ENCODE results near the gene KLHL8.

GRCh38 chr4:87180767-87181166 is 39.7 kb downstream of the KLHL8 start:
- TF ChIP-seq CTCF (IDR thresholded peaks at IDR 0.05; ENCODE audit: insufficient read depth, low read length) (no peak), GABPA (IDR thresholded peaks at IDR 0.05; ENCODE audit: low read depth) (no peak), POLR2AphosphoS5 (IDR thresholded peaks at IDR 0.05; ENCODE audit: low read depth) (no peak)

All from HL-60 (cell line).